Endothelial cell of umbilical vein (primary cell): ENCODE measurements around the gene ANGPTL5.

ENCODE experiments used
- EZH2 ChIP-seq: IDR thresholded peaks from 2 replicates; pipeline ENCODE4 v1.6.1; 2012; ENCODE audit warnings: borderline replicate concordance, low read depth, mild to moderate bottlenecking, moderate library complexity, low read length, inconsistent platforms; ENCODE audit not compliant: severe bottlenecking
- FOS ChIP-seq: IDR thresholded peaks from 2 replicates; pipeline ENCODE4 v1.6.1; 2011; ENCODE audit warnings: mild to moderate bottlenecking, low read length, moderate library complexity, borderline replicate concordance; ENCODE audit not compliant: insufficient read depth
- MYC ChIP-seq: IDR thresholded peaks from one replicate; pipeline ENCODE4 v1.6.1; 2011; ENCODE audit warnings: mild to moderate bottlenecking, low read depth, low read length
- POLR2A ChIP-seq: IDR thresholded peaks from 2 replicates; pipeline ENCODE4 v1.6.1; 2012; ENCODE audit warnings: low read depth, mild to moderate bottlenecking, control low read depth, low read length
- POLR2AphosphoS5 ChIP-seq: IDR thresholded peaks from 2 replicates; pipeline ENCODE4 v1.6.1; 2012; ENCODE audit warnings: low read depth, mild to moderate bottlenecking, control low read depth, low read length, moderate library complexity; ENCODE audit not compliant: insufficient read depth
- TF ChIP-seq, protein P1 (sequence below), 2 donors: IDR thresholded peaks; 1 replicate in 1 of 2; 2 replicates in 1 of 2; pipeline ENCODE4 v1.5.1; 2011; ENCODE audit warnings: low read length in 2 of 2, mild to moderate bottlenecking in 2 of 2, moderate library complexity in 2 of 2, control low read depth in 1 of 2, inconsistent platforms in 1 of 2, low read depth in 1 of 2; ENCODE audit not compliant: insufficient read depth in 1 of 2; ENCODE audit errors: extremely low read depth in 1 of 2

DNA sequence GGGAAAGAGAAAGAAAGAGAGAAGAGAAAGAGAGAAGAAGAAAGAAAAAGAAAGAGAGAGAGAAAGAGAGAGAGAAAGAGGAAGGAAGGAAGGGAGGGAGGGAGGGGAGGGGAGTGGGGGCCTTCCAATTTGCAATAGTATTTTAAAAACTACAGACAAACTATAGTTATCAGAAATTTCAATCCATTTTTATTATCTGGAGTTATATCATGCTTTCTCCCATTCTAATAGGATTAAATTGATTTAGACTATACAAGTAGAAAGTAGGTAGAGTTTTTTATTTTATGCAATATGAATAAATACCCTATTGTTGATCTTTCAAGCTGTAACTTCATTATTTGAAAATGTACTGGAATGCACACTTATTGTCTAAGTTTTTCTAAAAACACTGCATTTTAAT, 71.7 kb downstream of the ANGPTL5 start:
- TF ChIP-seq, protein P1, sequence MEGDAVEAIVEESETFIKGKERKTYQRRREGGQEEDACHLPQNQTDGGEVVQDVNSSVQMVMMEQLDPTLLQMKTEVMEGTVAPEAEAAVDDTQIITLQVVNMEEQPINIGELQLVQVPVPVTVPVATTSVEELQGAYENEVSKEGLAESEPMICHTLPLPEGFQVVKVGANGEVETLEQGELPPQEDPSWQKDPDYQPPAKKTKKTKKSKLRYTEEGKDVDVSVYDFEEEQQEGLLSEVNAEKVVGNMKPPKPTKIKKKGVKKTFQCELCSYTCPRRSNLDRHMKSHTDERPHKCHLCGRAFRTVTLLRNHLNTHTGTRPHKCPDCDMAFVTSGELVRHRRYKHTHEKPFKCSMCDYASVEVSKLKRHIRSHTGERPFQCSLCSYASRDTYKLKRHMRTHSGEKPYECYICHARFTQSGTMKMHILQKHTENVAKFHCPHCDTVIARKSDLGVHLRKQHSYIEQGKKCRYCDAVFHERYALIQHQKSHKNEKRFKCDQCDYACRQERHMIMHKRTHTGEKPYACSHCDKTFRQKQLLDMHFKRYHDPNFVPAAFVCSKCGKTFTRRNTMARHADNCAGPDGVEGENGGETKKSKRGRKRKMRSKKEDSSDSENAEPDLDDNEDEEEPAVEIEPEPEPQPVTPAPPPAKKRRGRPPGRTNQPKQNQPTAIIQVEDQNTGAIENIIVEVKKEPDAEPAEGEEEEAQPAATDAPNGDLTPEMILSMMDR (IDR thresholded peaks at IDR 0.05; ENCODE audit: extremely low read depth in 1 of 2, insufficient read depth in 1 of 2, low read depth in 1 of 2, low read length in 2 of 2), result no peak
- TF ChIP-seq EZH2 (no peak), POLR2AphosphoS5 (no peak), POLR2A (no peak), MYC (no peak), FOS (no peak)
